ENCODE measurements around the gene GMPR2.

The GMPR2 gene

GRCh38 chr14:24261256-24261968 lies 28.7 kb downstream of the GMPR2 start:
- Histone ChIP-seq H3K9ac (ENCODE audit: low read length) (no peak overlapping the region), H3K9me3 (ENCODE audit: insufficient read depth, low read length) (no peaks in the 10 kb centered on the region), H3K4me3 (ENCODE audit: low read length) (no peak overlapping the region), H3K27me3 (ENCODE audit: low read depth, low read length) (no peaks in the 10 kb centered on the region), H4K20me1 (ENCODE audit: insufficient read depth, low read length) (no peaks in the 10 kb centered on the region), H3K4me1 (ENCODE audit: low read length) (no peaks in the 10 kb centered on the region), H3K4me2 (ENCODE audit: low read length) (no peak overlapping the region), H3K27ac (ENCODE audit: low read length) (no peak overlapping the region), H2AFZ (ENCODE audit: low read depth, low read length) (no peak overlapping the region), H3K36me3 (replicated peaks; ENCODE audit: low read depth, low read length) (no peaks in the 10 kb centered on the region), H3K79me2 (ENCODE audit: low read length) (no peaks in the 10 kb centered on the region)
- no peak for TF ChIP-seq EZH2phosphoT487 (IDR thresholded peaks at IDR 0.05; ENCODE audit: low read depth)
- TF ChIP-seq, protein P1, sequence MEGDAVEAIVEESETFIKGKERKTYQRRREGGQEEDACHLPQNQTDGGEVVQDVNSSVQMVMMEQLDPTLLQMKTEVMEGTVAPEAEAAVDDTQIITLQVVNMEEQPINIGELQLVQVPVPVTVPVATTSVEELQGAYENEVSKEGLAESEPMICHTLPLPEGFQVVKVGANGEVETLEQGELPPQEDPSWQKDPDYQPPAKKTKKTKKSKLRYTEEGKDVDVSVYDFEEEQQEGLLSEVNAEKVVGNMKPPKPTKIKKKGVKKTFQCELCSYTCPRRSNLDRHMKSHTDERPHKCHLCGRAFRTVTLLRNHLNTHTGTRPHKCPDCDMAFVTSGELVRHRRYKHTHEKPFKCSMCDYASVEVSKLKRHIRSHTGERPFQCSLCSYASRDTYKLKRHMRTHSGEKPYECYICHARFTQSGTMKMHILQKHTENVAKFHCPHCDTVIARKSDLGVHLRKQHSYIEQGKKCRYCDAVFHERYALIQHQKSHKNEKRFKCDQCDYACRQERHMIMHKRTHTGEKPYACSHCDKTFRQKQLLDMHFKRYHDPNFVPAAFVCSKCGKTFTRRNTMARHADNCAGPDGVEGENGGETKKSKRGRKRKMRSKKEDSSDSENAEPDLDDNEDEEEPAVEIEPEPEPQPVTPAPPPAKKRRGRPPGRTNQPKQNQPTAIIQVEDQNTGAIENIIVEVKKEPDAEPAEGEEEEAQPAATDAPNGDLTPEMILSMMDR (IDR thresholded peaks at IDR 0.05; ENCODE audit: low read depth, low read length) = no peak

DNA sequence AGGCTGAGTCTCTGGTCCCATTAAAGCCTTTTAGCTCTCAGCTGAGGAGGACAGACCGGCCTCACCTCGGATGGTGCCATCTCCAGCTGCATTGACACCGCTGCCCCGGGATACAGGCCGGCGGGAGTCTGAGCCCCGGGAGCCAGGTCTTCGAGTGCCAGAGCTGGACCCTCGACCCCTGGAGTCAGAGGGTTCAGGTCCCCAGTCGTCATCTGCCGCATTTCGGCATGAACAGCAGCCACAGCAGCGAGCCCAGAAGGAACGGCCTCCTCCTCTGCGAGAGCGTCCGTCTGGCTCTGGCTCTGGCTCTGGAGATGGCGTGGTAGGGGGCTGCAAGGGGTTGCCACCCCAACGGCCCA lies 29.2 kb downstream of the GMPR2 start:
- no peaks in the 10 kb centered on the region for H3K4me1 ChIP-seq (ENCODE audit: low read length)
- H2AFZ ChIP-seq (ENCODE audit: low read depth, low read length) = no peak overlapping the region
- H3K9me3 ChIP-seq (ENCODE audit: insufficient read depth, low read length) = no peaks in the 10 kb centered on the region
- no peaks in the 10 kb centered on the region for H3K36me3 ChIP-seq (replicated peaks; ENCODE audit: low read depth, low read length)
- H3K9ac ChIP-seq (ENCODE audit: low read length) = no peak overlapping the region
- H3K27me3 ChIP-seq (ENCODE audit: low read depth, low read length) = no peaks in the 10 kb centered on the region
- no peak overlapping the region for H3K27ac ChIP-seq (ENCODE audit: low read length)
- H4K20me1 ChIP-seq (ENCODE audit: insufficient read depth, low read length) = no peaks in the 10 kb centered on the region
- no peak overlapping the region for H3K4me2 ChIP-seq (ENCODE audit: low read length)
- H3K4me3 ChIP-seq (ENCODE audit: low read length) = no peak overlapping the region
- H3K79me2 ChIP-seq (ENCODE audit: low read length) = no peaks in the 10 kb centered on the region
- TF ChIP-seq, protein P1 (IDR thresholded peaks at IDR 0.05; ENCODE audit: low read depth, low read length) = no peak

DNA sequence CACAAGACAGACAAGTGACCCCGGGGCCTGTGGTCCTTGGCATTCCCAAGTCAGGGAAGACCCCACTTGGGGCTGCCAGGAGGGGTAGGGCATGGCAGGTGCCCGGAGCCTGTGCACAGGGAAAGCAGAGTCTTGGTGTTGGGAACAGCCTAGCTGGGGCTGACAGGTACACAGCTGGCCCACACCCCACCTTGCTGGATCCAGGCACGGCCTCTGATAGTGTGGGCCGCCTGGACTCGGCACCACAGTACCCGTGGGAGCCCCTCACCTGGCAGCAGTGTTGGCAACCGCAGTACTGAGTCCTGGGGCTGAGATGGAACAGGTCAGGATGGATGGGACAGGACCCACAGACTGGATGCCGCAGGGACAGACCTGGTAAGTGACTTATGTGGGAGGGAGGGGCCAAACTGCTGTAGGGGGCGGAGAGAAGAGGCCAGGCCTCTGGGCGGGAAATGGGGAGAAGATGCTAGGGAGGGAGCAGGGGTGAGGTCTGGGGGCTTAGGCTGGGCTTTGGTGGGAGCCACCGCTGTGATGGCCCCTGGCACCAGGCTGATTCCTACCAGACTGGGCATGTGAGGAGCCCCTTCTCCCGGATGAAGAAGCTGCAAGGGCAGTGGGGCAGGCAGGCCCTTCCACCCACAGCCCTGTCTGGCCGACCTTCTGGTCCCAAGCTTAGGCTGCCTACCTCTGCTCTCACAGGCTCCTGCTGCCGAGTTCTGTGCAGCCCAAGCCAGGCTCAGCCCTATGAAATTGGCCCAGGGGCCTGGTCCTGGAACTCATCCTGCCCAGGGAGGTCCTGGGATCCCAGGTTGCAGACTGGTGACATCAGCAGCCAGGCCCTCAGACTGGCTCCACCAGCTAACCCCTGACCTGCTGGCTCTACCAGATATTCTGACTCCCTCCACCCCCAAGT lies 30.3 kb downstream of the GMPR2 start, which contains the start of gene TGM1:
Gene TGM1, minus strand, starts transcription at position 357 of the 913 bp plus-strand sequence. CDS start 825 bp downstream, outside the sequence.
- H3K9me3 ChIP-seq (ENCODE audit: insufficient read depth, low read length) = no peaks in the 10 kb centered on the region
- H3K9ac ChIP-seq (ENCODE audit: low read length) = no peak within 1 kb of the TSS
- H3K4me1 ChIP-seq (ENCODE audit: low read length) = no peaks in the 10 kb centered on the region
- no peak within 1 kb of the TSS for H2AFZ ChIP-seq (ENCODE audit: low read depth, low read length)
- H3K4me3 ChIP-seq (ENCODE audit: low read length) = no peak within 1 kb of the TSS
- TF ChIP-seq EZH2phosphoT487 (IDR thresholded peaks at IDR 0.05; ENCODE audit: low read depth) = no peak
- TF ChIP-seq, protein P1 (IDR thresholded peaks at IDR 0.05; ENCODE audit: low read depth, low read length) = no peak
- H3K79me2 ChIP-seq (ENCODE audit: low read length) = no peaks in the 10 kb centered on the region
- H3K36me3 ChIP-seq (replicated peaks; ENCODE audit: low read depth, low read length) = peaks cover 2% of the 10 kb centered on the region
- H3K27me3 ChIP-seq (ENCODE audit: low read depth, low read length) = no peaks in the 10 kb centered on the region
- no peak within 1 kb of the TSS for H3K27ac ChIP-seq (ENCODE audit: low read length)
- no peaks in the 10 kb centered on the region for H4K20me1 ChIP-seq (ENCODE audit: insufficient read depth, low read length)
- no peak within 1 kb of the TSS for H3K4me2 ChIP-seq (ENCODE audit: low read length)

- Histone ChIP-seq H3K9ac (ENCODE audit: low read length) (no peak overlapping the region), H4K20me1 (ENCODE audit: insufficient read depth, low read length) (no peaks in the 10 kb centered on the region), H3K4me1 (ENCODE audit: low read length) (no peaks in the 10 kb centered on the region), H3K4me3 (ENCODE audit: low read length) (no peak overlapping the region), H3K4me2 (ENCODE audit: low read length) (no peak overlapping the region), H3K9me3 (ENCODE audit: insufficient read depth, low read length) (no peaks in the 10 kb centered on the region), H3K79me2 (ENCODE audit: low read length) (no peaks in the 10 kb centered on the region), H3K27me3 (ENCODE audit: low read depth, low read length) (no peaks in the 10 kb centered on the region), H3K27ac (ENCODE audit: low read length) (no peak overlapping the region), H2AFZ (ENCODE audit: low read depth, low read length) (no peak overlapping the region), H3K36me3 (replicated peaks; ENCODE audit: low read depth, low read length) (peaks cover 2% of the 10 kb centered on the region)
- TF ChIP-seq, protein P1 (IDR thresholded peaks at IDR 0.05; ENCODE audit: low read depth, low read length) = no peak
- TF ChIP-seq EZH2phosphoT487 (IDR thresholded peaks at IDR 0.05; ENCODE audit: low read depth) = no peak
These were observed 31.1 kb downstream of the GMPR2 start for GRCh38 chr14:24263848-24264247.

Data from OCI-LY3 (cell line).